HG03060 (cell line): ENCODE data around the gene ENTPD1.
A peak's percentile ranks its signal among the peaks of the same experiment; 100 is the strongest.
"Not testable (repeated sequence)": the region's sequence is repeated elsewhere in the genome, so short reads cannot be mapped to it uniquely, and the experiment has no call there.

Source experiments
- ATAC-seq: cut with Tn5 transposase; IDR thresholded peaks from one replicate; pipeline ENCODE4 v1.9.1; 2021; ENCODE audit warnings: low read depth, moderate number of reproducible peaks; ENCODE audit not compliant: unreplicated experiment

ENTPD1 gene

DNA sequence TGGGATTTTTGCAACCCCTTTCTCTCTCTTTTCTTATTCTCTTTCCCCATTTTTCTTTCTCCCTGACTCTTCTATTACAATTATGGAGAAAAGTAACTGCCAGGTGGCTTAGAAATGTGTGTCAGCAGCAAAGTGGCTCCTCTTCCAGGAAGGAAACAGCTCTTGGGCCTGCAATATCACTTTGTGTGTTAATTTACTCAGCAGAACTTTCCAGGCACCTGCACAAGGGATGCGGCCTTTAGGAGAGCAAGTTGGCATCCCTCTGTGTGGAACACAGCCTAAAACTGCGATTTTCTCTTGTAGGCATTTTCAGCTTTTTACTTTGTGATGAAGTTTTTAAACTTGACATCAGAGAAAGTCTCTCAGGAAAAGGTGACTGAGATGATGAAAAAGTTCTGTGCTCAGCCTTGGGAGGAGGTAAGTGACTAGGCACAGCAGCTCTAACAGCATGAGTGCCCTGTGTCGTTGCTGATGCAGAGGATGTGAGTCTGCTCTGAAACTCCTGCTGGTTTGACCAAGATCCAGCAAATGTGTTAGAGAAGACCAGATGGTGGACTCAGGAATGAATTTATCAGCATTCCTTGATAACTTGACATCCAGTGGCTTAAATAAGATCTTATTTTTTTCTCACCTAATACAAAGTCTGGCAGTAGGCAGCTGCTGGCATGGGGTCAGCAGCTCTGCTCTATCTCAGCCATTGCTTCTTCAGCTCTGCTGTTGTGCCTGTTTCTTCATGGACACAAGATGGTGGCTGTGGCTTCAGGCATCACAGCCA is 104.4 kb downstream of the ENTPD1 start:
- no peak for ATAC-seq

DNA sequence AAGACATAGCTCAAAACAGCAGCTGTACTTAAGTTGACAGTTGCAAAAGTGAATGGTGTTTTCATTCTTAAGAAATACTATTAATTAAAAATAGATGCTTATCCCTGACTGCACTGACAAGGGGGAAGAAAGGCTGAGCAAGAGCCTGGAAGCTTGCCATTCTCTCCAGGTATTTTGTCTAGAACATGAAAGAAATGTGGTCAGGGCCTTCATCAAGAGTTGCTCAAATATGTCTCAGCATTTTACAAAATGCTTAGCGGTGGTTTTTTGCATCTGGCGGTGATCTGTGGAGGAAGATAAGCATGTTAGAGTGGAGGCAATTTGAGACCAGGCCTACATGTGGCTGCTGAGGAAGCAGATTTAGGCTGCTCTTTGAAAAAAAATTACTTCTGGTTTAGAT is 105.4 kb downstream of the ENTPD1 start:
- ATAC-seq = no peak

DNA sequence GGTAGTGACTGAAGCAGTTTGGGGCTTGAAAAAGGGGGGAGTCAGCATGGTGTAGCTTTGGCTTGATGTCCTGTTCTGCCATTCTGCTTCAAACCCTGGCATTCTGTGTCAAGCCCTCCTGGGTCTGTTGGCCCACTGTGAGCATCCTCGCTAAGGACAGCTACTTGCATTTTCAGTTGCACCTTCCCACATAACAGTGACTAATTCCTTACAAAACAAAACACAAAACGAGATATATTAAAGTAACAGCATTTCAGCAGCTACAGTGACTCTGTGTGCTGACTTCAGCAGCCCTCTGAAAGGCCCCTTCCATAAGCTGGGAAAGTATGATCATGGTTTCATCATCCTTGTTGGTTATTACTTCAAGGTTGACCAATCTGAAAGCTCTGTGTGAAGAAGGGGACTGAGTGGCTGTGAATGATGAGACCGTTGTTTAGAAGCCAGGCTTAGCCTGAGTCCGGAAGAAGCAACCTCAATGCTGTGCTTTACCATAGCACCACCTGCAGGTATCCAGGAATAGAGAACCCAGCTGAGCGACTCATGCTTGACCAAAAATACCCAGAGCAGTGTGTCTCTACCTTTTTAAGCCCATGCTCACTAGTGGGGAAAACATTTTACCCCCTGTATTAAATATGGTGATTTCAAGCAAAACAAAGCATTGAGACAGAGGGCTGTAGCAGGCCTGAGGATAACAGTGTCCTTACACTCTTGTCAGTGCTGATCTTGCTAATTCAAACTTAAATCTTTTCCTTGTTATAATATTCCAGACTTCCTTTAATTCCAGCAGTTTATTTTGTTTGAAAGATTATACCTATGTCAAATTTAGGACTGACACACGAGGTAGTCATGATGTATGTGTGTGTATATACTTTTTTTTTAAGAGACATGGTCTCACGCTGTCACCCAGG is 109.2 kb downstream of the ENTPD1 start:
- ATAC-seq = peak; percentile 93

DNA sequence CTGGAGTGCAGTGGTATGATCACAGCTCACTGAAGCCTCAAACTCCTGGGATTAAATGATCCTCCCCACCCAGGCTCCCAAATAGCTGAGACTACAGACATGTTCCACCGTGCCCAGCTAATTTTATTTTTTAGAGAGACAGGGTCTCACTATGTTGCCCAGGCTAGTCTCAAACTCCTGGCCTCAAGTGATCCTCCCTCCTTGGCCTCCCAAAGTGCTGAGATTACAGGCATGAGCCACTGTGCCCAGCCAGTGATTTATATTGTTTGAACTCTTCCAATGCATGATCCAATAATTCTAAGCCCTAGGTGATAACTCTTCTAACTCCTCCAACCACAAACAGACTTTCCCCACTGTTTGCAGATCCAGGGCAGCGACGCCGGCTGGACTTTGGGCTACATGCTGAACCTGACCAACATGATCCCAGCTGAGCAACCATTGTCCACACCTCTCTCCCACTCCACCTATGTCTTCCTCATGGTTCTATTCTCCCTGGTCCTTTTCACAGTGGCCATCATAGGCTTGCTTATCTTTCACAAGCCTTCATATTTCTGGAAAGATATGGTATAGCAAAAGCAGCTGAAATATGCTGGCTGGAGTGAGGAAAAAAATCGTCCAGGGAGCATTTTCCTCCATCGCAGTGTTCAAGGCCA is 110.0 kb downstream of the ENTPD1 start:
- no peak for ATAC-seq

DNA sequence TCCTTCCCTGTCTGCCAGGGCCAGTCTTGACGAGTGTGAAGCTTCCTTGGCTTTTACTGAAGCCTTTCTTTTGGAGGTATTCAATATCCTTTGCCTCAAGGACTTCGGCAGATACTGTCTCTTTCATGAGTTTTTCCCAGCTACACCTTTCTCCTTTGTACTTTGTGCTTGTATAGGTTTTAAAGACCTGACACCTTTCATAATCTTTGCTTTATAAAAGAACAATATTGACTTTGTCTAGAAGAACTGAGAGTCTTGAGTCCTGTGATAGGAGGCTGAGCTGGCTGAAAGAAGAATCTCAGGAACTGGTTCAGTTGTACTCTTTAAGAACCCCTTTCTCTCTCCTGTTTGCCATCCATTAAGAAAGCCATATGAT is 110.5 kb downstream of the ENTPD1 start:
- no peak for ATAC-seq

DNA sequence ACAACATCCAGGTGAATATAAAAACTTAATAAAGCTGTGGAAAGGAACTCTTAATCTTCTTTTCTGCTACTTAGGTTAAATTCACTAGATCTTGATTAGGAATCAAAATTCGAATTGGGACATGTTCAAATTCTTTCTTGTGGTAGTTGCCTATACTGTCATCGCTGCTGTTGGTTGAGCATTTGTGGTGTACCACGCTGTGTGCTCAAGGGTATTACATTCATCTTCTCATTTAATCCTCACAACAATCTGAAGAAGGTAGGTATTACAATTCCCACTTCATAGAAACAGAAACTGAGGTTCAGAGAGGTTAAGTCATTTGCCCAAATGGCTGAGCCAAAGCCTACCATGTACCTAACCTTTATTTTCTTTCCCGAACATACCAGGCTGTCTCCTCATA is 111.9 kb downstream of the ENTPD1 start:
- ATAC-seq = no peak

DNA sequence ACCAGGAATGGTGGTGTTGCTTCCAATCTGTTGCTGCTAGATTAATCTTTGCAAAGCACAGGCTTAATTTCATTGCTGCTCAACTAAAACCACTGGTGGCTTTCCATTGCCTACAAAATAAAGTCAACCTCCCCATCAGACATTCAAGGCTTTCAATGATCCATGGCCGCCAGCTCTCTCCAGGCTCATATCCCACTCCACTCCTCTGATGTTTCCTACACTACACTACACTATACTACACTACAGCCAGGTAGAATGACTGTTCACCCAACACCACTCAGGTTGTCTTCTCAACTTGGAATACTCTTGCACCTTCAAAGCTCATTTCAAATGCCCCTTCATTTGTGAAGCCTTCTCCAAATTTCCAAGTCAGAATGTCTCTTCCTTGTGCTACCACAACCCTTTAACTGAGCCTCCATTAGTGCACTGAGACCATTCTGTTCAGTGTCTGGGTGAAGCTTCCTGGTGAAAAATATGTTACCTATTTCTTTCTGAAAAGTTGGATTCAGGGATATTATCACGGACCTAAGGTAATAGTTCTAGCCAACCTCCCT is 116.3 kb downstream of the ENTPD1 start:
- ATAC-seq = no peak

DNA sequence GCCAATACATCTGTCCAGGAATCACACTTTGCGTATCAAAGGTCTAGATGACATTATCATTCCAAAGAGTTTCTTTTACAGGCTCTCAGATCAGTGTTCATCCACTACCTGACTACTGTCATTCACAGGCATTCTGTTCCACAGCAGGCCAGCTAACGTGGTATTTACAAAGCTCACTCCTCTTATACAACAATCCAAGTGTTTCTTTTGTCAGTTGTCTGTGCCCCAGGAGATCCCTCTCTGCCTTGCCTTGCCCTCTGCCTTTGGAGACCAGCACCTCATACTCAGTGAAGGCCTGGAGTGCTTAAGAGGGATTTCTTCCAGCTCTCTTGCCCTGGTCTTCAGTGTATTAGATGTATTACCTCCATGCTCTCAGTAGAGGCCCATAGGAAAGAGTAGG is 117.2 kb downstream of the ENTPD1 start:
- no peak for ATAC-seq

DNA sequence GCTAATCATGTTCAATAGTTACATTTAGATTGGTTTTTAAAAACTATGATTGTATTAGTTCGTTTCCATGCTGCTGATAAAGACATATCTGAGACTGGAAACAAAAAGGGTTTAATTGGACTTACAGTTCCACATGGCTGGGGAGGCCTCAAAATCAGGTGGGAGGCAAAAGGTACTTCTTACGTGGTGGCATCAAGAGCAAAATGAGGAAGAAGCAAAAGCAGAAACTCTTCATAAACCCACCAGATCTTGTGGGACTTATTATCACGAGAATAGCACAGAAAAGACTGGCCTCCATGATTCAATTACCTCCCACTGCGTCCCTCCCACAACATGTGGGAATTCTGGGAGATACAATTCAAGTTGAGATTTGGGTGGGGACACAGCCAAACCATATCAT is 117.7 kb downstream of the ENTPD1 start:
- ATAC-seq = no peak

DNA sequence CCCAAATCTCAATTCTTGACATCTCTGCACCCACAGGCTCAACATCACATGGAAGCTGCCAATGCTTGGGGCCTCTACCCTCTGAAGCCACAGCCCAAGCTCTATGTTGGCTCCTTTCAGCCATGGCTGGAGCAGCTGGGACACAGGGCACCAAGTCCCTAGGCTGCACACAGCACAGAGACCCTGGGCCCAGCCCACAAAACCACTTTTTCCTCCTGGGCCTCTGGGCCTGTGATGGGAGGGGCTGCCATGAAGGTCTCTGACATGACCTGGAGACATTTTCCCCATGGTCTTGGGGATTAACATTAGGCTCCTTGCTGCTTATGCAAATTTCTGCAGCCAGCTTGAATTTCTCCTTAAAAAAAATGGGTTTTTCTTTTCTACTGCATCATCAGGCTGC is 118.8 kb downstream of the ENTPD1 start:
- ATAC-seq = not testable (repeated sequence)

DNA sequence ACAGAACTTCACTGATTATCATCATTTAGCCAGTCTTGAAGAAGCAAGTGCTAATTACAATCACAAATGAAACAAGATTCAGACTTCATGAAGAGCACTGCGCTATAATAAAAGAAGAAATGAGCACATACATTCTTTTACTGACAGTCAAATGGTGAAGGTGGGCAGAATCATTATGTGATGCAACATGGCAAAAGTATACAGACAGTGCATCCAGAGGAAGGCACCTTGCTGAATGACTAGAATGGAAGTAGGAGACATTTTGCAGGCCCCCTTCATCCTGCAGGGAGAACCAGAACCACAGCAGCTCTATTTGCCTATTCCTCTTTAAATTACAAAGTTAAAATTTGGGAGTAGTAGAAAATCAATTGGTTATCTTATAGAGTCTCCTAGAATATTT is 120.8 kb downstream of the ENTPD1 start:
- no peak for ATAC-seq

DNA sequence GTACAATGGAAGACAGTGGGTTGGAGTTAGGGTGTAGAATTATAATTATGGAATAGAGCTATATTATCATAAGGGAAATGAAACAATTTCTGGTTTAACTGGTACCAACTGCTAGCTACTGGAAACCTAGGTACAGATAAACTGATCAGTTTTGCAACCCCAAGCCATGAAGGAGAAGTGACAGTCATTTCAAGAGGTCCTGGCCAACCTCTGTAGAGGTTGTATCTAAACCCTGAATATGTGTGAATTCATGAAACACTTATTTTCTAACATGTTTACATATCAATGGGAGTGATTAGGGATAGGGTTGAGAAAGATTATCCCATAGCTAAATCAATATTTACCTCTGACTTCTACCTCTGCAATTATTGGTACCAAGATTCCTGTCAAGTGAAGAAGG is 121.9 kb downstream of the ENTPD1 start:
- ATAC-seq = no peak

DNA sequence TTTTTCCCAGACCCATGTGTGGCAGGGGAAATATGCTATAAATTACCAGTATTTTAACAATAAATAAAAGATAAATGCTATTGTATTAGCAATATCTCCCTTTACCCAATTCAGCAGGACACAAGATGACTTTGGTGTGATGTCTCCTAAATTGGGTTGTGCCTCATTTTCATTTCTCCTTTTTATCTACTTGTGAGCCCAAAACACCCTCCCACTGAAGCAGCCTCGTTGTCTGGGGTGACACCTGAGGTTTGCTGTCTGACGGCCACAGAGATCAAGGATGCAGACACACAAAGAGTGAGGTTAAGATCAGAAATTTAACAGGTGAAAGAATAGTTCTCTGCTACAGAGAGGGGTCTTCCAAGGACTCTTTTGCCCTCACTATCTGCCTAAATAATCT is 124.7 kb downstream of the ENTPD1 start:
- ATAC-seq = no peak

DNA sequence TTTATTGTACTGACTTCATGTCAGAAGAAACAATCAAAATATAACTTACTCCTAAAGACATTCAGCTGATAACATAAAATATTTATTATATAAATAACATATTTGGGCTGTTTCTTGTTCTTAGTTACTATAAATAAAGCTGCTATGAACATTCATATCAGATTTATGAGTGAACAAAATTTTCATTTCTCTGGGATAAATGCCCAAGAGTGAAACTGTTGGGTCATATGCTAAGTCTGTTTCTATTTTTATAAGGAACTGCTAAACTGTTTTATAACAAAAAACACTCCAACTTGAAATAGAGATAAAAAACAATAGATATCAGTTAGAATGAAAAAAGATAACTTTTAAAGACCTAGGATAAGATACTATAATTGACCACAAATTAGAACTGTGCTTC is 125.4 kb downstream of the ENTPD1 start:
- ATAC-seq = no peak

DNA sequence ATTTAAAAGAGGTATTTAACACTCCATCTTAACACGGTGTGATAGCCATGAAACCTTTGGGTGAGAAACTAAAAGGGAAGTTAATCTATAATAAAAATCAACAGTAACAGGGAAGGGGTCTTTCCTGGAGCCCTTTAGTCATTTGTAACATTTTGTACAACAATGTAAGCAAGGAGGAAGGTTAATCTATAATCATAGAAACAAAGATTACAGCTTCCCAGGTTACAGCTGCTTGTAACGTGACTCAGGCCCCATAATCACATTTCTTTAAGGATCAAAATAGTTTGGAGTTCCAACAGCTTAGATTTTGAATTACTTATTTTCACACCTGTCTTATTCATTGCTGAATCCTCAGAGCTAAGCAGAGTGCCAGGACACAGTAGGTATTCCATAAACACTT is 133.9 kb downstream of the ENTPD1 start:
- no peak for ATAC-seq

DNA sequence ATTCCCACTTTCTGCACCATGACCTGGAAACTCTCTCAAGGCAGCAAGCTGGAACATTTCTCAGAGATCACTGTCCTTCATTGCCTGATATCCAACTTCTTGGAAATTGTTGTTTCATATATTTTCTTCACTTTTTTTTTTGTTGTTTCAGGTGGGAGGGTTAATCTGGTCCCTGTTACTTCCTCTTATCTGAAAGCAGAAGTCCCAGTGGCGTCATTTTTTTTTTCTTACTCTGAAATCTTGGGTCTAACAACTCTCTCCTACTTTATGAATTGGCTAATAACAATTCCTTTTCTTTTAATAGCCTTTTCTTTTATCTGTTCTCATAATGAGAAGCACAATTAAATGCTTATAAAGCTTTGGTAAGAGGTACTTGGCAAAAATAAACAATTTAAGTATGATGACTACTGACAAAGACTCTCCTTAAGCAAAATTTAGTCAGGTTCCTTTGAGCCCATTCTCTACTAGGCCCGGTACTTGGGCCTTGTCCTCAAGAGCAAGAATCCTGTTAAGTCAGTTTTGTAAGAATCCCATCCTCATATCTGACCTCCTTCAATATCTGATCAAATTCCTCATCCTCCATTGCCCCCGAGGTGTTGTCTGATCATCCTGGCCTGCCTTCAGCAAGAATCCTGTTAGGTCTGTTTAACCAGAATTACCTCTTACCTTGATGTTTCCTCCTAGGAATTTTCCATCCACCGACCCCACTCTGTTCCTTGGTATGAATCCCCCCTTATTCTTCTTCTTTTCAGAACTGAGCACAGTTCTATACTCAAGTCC is 140.3 kb downstream of the ENTPD1 start:
- no peak for ATAC-seq

DNA sequence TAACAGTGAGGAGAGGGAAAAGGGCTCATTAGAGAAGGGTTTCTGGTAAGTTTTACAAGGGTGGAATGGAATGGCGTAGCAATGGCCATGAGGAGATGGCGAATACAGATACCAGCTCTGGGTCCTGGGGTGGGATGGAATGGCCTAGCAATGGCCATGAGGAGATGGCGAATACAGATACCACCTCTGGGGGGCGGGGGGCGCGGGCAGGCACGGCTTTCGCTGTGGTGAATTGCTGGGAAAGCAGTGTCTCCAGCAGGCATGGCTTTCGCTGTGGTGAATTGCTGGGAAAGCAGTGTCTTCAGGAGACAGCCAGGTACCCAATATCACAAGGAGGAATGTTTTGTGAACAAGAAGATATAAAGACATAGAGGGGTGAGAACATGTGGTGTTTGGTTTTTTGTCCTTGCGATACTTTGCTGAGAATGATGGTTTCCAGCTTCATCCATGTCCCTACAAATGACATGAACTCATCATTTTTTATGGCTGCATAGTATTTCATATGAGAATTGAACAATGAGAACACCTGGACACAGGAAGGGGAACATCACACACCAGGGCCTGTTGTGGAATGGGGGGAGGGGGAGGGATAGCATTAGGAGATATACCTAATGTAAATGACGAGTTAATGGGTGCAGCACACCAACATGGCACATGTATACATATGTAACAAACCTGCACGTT is 150.1 kb downstream of the ENTPD1 start:
- not testable (repeated sequence) for ATAC-seq

DNA sequence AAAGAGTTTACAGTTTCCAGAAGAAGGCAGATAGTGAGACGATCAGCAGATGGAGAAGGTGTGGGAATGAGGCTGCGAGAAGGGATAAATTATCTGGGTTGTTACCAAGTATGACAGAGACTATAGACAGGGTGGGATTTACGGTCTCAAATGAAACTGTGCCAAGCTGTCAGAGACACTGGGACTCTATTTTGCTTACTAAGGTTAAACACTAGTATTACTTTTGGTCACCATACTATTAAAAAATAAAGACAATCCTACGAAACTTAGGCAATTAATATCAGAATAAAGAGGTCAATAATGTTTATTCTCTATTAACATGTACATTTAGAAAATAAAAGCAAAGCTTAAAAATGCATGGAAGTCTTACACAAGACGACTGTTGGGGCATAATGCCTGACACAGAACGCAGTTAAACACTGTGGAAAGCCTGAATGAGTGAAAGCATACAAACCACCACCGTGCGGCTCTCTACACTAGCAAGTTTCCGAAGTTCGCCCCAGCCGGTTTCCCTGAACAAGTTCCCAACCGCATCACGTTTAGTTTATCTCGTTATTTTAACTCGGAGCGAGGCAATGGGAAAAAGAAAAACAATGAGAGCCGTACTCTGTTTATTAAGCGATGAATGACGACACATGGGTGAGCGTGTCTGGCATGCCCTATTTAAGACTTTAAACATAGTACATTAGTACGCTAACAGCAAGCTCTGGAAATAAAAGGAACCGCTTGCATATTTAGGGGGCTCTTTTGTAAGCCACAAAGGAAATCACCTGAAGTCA is 150.9 kb downstream of the ENTPD1 start:
- no peak for ATAC-seq
